GM12874 (cell line): ENCODE results near the gene CDC16.

Experiments used
- TF ChIP-seq, protein P1 (sequence below): IDR thresholded peaks from 2 replicates; pipeline ENCODE4 v1.5.1; 2011; ENCODE audit warnings: low read depth, mild to moderate bottlenecking, control low read depth, low read length, moderate library complexity; ENCODE audit not compliant: insufficient read depth

The CDC16 gene

DNA sequence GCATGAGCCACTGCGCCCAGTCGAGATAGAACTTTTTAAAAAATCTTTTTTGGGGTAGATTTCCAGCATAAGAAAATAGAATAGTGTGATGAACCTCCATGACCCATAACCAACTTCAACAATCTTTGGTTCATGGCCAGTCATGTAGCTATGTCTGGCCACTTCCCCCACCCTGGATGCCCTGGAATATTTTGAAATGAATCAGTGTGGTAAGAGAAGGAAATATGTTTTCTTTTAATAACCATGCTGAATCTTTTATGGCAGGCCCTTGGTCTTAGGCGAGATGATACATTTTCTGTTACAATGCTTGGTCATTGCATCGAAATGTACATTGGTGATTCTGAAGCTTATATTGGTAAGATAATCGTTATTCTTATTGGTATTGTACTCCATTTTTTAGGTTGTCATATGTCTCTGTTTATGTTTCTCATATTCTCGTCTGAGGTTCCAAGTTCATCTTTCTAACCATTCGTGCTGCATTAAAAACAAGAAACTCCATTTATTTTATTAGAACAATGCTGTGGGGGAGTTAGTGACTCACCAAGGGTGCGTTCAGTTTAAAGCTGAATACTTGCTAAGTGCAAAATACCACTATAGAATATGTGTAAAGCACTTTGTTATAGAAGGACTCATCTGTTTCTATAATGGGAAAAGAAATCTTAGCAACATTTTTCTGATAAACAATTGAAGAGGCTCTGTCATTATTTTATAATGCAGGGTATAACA, 30.4 kb downstream of the CDC16 start:
- TF ChIP-seq, protein P1, sequence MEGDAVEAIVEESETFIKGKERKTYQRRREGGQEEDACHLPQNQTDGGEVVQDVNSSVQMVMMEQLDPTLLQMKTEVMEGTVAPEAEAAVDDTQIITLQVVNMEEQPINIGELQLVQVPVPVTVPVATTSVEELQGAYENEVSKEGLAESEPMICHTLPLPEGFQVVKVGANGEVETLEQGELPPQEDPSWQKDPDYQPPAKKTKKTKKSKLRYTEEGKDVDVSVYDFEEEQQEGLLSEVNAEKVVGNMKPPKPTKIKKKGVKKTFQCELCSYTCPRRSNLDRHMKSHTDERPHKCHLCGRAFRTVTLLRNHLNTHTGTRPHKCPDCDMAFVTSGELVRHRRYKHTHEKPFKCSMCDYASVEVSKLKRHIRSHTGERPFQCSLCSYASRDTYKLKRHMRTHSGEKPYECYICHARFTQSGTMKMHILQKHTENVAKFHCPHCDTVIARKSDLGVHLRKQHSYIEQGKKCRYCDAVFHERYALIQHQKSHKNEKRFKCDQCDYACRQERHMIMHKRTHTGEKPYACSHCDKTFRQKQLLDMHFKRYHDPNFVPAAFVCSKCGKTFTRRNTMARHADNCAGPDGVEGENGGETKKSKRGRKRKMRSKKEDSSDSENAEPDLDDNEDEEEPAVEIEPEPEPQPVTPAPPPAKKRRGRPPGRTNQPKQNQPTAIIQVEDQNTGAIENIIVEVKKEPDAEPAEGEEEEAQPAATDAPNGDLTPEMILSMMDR = no peak

DNA sequence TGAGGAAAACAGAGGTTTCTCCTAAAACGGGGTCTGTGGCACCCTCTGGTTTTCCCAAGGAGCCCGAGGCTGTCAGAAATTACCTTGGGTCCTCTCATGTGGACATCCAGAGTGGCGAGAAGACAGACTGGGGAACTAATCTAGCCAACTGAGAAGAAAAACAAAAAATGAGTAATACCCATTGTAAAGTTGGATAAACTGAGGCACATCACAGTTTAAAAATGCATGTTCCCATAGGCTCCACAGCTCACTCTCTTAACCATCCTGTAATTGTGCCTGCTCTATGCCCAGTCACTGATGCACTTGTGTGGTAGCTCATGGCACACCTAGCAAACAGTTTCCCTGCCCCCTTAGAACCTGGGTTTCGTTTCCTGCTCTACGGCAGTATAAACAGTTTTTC, 31.5 kb downstream of the CDC16 start:
- TF ChIP-seq, protein P1 = no peak

DNA sequence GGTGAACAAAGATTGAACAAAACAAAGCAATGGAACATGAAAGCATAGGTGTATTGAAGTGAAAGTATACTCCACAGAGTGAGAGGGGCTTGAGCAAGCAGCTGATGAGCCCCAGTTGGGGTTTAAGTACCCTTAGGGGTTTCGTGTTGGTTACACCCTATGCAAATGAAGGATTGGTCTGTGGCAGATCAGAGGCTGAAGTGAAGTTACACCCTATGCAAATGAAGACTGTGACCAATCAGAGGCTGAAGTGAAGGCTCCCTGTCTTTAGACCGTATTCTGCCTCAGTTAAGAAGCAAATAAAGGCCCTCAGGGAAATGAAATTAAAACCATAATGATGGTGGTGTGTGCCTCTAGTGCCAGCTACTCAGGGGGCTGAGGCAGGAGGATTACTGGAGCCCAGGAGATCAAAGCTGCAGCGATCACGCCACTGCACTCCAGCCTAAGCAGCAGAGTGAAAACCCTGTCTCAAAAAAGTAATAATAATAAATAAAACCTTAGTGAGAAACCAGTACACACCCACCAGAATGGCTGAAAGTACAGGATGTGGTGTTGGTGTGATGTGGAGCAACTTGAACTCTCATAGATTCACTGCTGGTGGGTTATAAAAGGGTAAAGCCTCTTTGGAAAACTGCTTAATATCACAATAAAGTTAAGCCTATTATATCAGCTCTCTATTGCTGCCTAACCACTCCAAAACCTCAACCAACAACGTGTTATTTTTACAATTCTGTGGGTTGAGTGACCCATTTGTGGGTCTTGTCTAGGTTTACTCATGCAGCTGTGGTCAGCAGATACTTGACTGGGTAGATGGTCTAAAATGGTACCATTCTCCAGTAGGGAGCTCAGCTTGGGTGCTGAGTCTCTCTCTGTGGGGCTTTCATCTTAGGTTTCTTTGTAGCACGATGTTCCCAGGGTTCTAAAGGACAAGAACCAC, 33.9 kb downstream of the CDC16 start:
- TF ChIP-seq, protein P1 = no peak

DNA sequence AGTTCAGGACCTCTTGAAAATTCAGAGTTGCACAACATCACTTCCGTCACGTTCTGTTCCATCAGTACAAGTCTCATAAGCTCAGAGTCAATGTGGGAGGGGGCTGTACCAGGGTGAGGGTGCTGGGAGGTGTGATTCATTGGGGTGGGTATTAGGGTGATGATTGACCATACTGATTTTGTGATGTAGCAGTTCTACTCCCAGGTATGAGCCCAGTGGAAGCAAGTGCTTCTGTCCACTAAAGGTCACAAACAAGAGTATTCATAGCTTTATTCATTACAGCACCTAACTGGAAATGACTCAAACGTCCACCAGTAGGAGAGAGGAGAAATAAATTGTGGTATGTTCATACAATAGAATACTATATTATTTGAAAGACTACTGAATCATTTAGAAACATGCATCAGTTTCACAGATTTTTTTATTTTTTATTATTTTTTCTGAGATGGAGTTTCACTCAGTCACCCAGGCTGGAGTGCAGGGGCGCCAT, 34.6 kb downstream of the CDC16 start:
- TF ChIP-seq, protein P1 = no peak

DNA sequence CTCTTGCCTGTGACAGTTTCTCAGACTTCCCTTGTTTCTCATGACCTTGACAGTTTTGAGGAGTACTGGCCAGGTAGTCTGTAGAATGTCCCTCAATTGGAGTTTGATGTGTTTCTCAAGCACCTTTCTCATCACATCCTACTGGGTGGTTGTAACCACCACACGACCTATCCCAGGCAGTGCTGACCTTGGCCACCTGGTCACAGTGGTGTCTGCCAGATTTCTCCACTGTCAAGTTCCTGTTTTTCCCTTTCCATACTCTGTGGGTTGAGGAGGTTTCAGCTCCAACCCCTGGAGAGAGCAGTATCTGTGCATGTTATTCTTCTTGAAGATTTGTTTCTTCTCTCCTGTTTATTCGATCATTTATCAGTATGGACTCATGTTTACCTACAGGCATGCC, 38.3 kb downstream of the CDC16 start:
- TF ChIP-seq, protein P1 = no peak

DNA sequence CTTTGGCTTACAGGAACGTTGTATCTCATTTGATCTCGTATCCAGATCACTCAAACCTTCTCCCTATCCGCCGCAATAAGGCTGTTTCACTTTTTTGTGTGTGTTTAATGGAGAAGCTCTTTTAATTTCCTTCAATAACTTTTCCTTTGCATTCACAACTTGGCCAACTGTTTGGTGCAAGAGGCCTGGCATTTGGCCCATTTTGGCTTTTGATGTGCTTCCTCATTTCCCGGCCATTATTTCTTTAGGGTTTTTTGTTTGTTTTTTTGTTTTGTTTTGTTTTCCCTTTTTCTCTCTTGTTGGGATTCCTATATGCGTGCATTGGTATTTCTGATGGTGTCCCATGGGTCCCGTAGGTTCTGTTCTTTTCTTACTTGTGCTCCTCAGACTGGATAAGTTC, 40.6 kb downstream of the CDC16 start:
- TF ChIP-seq, protein P1 = no peak

DNA sequence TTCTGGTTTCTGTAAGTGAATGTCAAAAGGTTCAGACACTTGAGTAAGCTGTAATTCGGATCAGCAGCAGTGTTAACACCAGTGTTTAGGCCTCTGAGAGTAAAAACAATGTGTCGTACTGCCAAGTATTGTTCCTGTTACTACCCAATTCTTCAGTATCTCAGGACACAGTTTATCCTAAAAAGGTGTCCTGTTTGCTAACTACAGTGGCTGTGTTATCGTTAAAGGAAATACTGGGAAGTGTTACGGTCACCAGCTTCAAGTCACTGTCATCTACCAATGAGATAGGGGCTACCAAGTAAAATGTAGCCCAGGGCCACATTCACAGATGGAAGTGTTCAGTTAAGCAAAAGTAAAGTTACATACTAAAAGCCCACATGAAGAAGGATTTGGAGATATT, 44.4 kb downstream of the CDC16 start:
- TF ChIP-seq, protein P1 = no peak
